ENCODE results near the gene PSMB11. TPM values are rescaled to one million over a fixed set of nuclear protein-coding genes. Genes with fewer than 3 reads are reported as not detected.

Gene PSMB11
- total and polyA plus RNA-seq, 2 donors (not counting 3 experiments of a cell fraction or from before 2014, with no cell fraction given), result not detected

GRCh38 chr14:23005451-23006187 lies 36.4 kb upstream of the PSMB11 start:
- Histone ChIP-seq H3K9me1 (replicated peaks; ENCODE audit: control insufficient read depth, extremely low read depth, insufficient read depth, low read length) (no peaks in the 10 kb centered on the region), H3K36me3 (ENCODE audit: control insufficient read depth in 2 of 2, extremely low read depth in 1 of 2, insufficient read depth in 2 of 2, low read length in 2 of 2) (no peaks in the 10 kb centered on the region), H3K27ac (ENCODE audit: insufficient read depth, low read depth, low read length) (peak overlapping the region; percentile 89), H3K27me3 (ENCODE audit: control insufficient read depth in 2 of 2, insufficient read depth in 2 of 2, low read length in 2 of 2) (no peaks in the 10 kb centered on the region), H3K9me3 (replicated peaks; ENCODE audit: control insufficient read depth, insufficient read depth, low read length) (no peaks in the 10 kb centered on the region), H2AFZ (ENCODE audit: low read depth, low read length) (no peak overlapping the region), H3K9ac (replicated peaks; ENCODE audit: extremely low read depth, insufficient read depth, low read length) (peak overlapping the region; percentile 12), H4K20me1 (replicated peaks; ENCODE audit: control insufficient read depth, extremely low read depth, insufficient read depth, low read length) (no peaks in the 10 kb centered on the region), H3K4me1 (ENCODE audit: control insufficient read depth, extremely low read depth, insufficient read depth, low read length) (peaks cover 29% of the 10 kb centered on the region), H3K4me3 (replicated peaks in 1 of 3; ENCODE audit: insufficient read depth in 1 of 3, low read depth in 1 of 3, low read length in 3 of 3) (no peak overlapping the region), H3K4me2 (ENCODE audit: insufficient read depth, low read length) (peak overlapping the region; percentile 93), H3K79me2 (ENCODE audit: control insufficient read depth, insufficient read depth, low read length) (no peaks in the 10 kb centered on the region)
- DNase-seq (ENCODE audit: low read depth, low spot score) (no peak), FAIRE-seq (no peak)
- CTCF ChIA-PET, result interaction anchor here (0.7 to 4.1 kb wide), 12 partner anchors 7 to 115 kb away, joined by 3 to 69 read pairs (median 7); partner anchors contain the start of genes AJUBA and CDH24
- dilution Hi-C loops (cut with MboI; ENCODE audit: extremely low pct_ligation_motif_present, low sequenced_read_pairs), result no loop called here
- TF ChIP-seq FOS (IDR thresholded peaks at IDR 0.05; ENCODE audit: borderline replicate concordance, insufficient read depth, low read length) (peak; percentile 23), MYC (IDR thresholded peaks at IDR 0.05; ENCODE audit: low read depth, low read length) (no peak)
- BruUV-seq (replicated peaks), result no TSS peak
- intact Hi-C loops (cut with micrococcal nuclease), result loop anchor here (2.0 kb wide), 3 partner anchors 23 to 41 kb away; partner anchors contain the start of genes AJUBA and PSMB5
- POLR2A ChIA-PET, result interaction anchor here (1.1 to 1.3 kb wide), 2 partner anchors 23 to 35 kb away, joined by 4 read pairs; no protein-coding TSS in a partner anchor

GRCh38 chr14:23006188-23006534 lies 35.9 kb upstream of the PSMB11 start:
- Histone ChIP-seq H3K9me3 (replicated peaks; ENCODE audit: control insufficient read depth, insufficient read depth, low read length) (no peaks in the 10 kb centered on the region), H3K27ac (ENCODE audit: insufficient read depth, low read depth, low read length) (peak overlapping the region; percentile 89), H3K79me2 (ENCODE audit: control insufficient read depth, insufficient read depth, low read length) (no peaks in the 10 kb centered on the region), H3K27me3 (ENCODE audit: control insufficient read depth in 2 of 2, insufficient read depth in 2 of 2, low read length in 2 of 2) (no peaks in the 10 kb centered on the region), H3K4me1 (ENCODE audit: control insufficient read depth, extremely low read depth, insufficient read depth, low read length) (peaks cover 29% of the 10 kb centered on the region), H3K36me3 (ENCODE audit: control insufficient read depth in 2 of 2, extremely low read depth in 1 of 2, insufficient read depth in 2 of 2, low read length in 2 of 2) (no peaks in the 10 kb centered on the region), H2AFZ (ENCODE audit: low read depth, low read length) (peak overlapping the region; percentile 33), H3K4me3 (replicated peaks in 1 of 3; ENCODE audit: insufficient read depth in 1 of 3, low read depth in 1 of 3, low read length in 3 of 3) (peak overlapping the region; percentile 38 to 78 (median 56)), H3K9ac (replicated peaks; ENCODE audit: extremely low read depth, insufficient read depth, low read length) (peak overlapping the region; percentile 93), H4K20me1 (replicated peaks; ENCODE audit: control insufficient read depth, extremely low read depth, insufficient read depth, low read length) (no peaks in the 10 kb centered on the region), H3K4me2 (ENCODE audit: insufficient read depth, low read length) (peak overlapping the region; percentile 93), H3K9me1 (replicated peaks; ENCODE audit: control insufficient read depth, extremely low read depth, insufficient read depth, low read length) (no peaks in the 10 kb centered on the region)
- BruUV-seq (replicated peaks), result no TSS peak
- intact Hi-C loops (cut with micrococcal nuclease) (loop anchor here (2.0 kb wide), 3 partner anchors 23 to 41 kb away; partner anchors contain the start of genes AJUBA and PSMB5), dilution Hi-C loops (cut with MboI; ENCODE audit: extremely low pct_ligation_motif_present, low sequenced_read_pairs) (no loop called here)
- CTCF ChIA-PET, result interaction anchor here (0.7 to 4.1 kb wide), 18 partner anchors 8 to 115 kb away, joined by 3 to 69 read pairs (median 6); partner anchors contain the start of genes ACIN1, AJUBA, C14orf119 and CDH24
- peak; percentile 7 for TF ChIP-seq GATA2 (IDR thresholded peaks at IDR 0.05; ENCODE audit: insufficient read depth, insufficient read length, low read depth, low read length)
- no peak for TF ChIP-seq JUN (IDR thresholded peaks at IDR 0.05; ENCODE audit: borderline replicate concordance, insufficient read depth, insufficient read length, low read depth)
- DNase-seq (ENCODE audit: low read depth, low spot score), result peak; percentile 45
- no peak for FAIRE-seq
- POLR2A ChIA-PET, result interaction anchor here (1.0 to 1.5 kb wide), 4 partner anchors 17 to 41 kb away, joined by 3 to 5 read pairs (median 4); no protein-coding TSS in a partner anchor
